Measurements from ENCODE around the gene GTF3C5.

- no peak for TF ChIP-seq CTCF (IDR thresholded peaks at IDR 0.05; ENCODE audit: low read depth, low read length)
- no peak for TF ChIP-seq POLR2A (IDR thresholded peaks at IDR 0.05; ENCODE audit: extremely low read depth, insufficient read length)
- TF ChIP-seq, protein P1, sequence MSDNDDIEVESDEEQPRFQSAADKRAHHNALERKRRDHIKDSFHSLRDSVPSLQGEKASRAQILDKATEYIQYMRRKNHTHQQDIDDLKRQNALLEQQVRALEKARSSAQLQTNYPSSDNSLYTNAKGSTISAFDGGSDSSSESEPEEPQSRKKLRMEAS (IDR thresholded peaks at IDR 0.05; ENCODE audit: low read depth, low read length): no peak
Observed at GRCh38 chr9:133050142-133050541, 19.3 kb downstream of the GTF3C5 start.
